ENCODE measurements around the gene CCDC188. TPM values are rescaled to one million over a fixed set of nuclear protein-coding genes. Genes with fewer than 3 reads are reported as not detected.

The CCDC188 gene
- total and polyA plus RNA-seq, 4 donors = not detected

DNA sequence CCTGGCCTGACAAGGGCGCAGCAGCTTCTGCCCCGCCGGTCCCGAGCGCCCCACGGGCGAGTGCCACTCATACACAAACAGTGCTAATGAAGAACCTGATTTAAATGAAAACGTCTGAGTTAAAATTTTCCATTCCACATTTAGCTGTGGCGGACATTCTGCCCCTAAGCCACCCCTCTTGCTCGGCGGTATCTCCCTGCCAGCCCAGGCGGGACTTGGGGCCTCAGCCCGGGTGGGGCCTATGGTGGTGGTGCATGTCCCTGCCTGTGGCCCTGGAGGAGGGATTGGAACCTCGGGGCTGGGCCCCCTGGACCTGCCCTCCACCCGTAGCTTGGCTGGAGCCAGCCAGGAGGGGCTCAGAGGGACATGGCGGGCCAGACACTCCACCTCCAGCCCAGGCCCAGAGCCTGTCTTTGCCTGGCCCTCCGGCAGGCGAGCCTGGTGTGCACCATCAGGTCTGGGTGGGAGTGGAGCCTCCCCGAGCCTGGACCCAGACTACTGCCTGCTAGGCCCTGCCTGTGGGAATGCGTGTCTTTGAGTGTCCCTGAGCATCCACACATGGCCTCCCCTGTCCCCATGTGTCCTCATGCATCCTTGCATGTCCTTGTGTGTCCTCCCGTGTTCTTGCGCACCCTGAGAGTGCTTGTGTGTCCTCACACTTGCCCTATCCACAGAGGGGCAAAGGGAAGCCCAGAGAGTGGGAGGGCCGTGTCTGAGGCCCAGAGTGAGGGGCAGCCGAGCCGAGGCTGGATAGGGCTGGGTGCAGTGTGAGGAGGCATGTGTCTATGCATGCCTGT, 14.9 kb downstream of the CCDC188 start:
- Histone ChIP-seq H3K36me3 (ENCODE audit: control insufficient read depth in 4 of 4, insufficient read depth in 3 of 4, low read depth in 1 of 4, low read length in 3 of 4) (peaks cover 0 to 5% (median 0%) of the 10 kb centered on the region in 4 donors), H3K27me3 (ENCODE audit: control insufficient read depth in 4 of 4, insufficient read depth in 4 of 4, low read length in 3 of 4) (no peaks in the 10 kb centered on the region), H3K4me1 (ENCODE audit: control insufficient read depth in 4 of 4, insufficient read depth in 4 of 4, low read length in 3 of 4) (peaks cover 10 to 29% (median 21%) of the 10 kb centered on the region in 4 donors), H3K9me3 (ENCODE audit: control insufficient read depth in 4 of 4, low read length in 3 of 4) (no peaks in the 10 kb centered on the region), H3K27ac (ENCODE audit: low read depth in 1 of 2, low read length in 2 of 2) (no peak overlapping the region), H3K9ac (ENCODE audit: low read depth in 1 of 2, low read length in 2 of 2) (no peak overlapping the region), H3K4me3 (ENCODE audit: low read depth in 1 of 3, low read length in 3 of 3) (no peak overlapping the region)
- TF ChIP-seq NR2F2 (IDR thresholded peaks at IDR 0.05) (no peak), GABPA (IDR thresholded peaks at IDR 0.05 in 1 of 2, conservative IDR thresholded peaks at IDR 0.05 in 1 of 2) (no peak), FOXA2 (IDR thresholded peaks at IDR 0.05) (no peak), RXRA (IDR thresholded peaks at IDR 0.05) (no peak), HNF4A (conservative IDR thresholded peaks at IDR 0.05) (no peak), TAF1 (conservative IDR thresholded peaks at IDR 0.05) (no peak), FOXA1 (IDR thresholded peaks at IDR 0.05) (no peak), JUND (IDR thresholded peaks at IDR 0.05) (no peak), EGR1 (IDR thresholded peaks at IDR 0.05; ENCODE audit: low read depth in 2 of 2) (no peak), RAD21 (IDR thresholded peaks at IDR 0.05) (no peak)
- TF ChIP-seq, protein P1, sequence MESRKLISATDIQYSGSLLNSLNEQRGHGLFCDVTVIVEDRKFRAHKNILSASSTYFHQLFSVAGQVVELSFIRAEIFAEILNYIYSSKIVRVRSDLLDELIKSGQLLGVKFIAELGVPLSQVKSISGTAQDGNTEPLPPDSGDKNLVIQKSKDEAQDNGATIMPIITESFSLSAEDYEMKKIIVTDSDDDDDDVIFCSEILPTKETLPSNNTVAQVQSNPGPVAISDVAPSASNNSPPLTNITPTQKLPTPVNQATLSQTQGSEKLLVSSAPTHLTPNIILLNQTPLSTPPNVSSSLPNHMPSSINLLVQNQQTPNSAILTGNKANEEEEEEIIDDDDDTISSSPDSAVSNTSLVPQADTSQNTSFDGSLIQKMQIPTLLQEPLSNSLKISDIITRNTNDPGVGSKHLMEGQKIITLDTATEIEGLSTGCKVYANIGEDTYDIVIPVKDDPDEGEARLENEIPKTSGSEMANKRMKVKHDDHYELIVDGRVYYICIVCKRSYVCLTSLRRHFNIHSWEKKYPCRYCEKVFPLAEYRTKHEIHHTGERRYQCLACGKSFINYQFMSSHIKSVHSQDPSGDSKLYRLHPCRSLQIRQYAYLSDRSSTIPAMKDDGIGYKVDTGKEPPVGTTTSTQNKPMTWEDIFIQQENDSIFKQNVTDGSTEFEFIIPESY (IDR thresholded peaks at IDR 0.05) = no peak
- TF ChIP-seq, protein P2, sequence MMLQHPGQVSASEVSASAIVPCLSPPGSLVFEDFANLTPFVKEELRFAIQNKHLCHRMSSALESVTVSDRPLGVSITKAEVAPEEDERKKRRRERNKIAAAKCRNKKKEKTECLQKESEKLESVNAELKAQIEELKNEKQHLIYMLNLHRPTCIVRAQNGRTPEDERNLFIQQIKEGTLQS (IDR thresholded peaks at IDR 0.05) = no peak
- TF ChIP-seq, protein P3, sequence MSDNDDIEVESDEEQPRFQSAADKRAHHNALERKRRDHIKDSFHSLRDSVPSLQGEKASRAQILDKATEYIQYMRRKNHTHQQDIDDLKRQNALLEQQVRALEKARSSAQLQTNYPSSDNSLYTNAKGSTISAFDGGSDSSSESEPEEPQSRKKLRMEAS (IDR thresholded peaks at IDR 0.05) = no peak
- TF ChIP-seq, protein P4, sequence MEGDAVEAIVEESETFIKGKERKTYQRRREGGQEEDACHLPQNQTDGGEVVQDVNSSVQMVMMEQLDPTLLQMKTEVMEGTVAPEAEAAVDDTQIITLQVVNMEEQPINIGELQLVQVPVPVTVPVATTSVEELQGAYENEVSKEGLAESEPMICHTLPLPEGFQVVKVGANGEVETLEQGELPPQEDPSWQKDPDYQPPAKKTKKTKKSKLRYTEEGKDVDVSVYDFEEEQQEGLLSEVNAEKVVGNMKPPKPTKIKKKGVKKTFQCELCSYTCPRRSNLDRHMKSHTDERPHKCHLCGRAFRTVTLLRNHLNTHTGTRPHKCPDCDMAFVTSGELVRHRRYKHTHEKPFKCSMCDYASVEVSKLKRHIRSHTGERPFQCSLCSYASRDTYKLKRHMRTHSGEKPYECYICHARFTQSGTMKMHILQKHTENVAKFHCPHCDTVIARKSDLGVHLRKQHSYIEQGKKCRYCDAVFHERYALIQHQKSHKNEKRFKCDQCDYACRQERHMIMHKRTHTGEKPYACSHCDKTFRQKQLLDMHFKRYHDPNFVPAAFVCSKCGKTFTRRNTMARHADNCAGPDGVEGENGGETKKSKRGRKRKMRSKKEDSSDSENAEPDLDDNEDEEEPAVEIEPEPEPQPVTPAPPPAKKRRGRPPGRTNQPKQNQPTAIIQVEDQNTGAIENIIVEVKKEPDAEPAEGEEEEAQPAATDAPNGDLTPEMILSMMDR (IDR thresholded peaks at IDR 0.05; ENCODE audit: low read depth, low read length, missing input control) = no peak
- DNase-seq (ENCODE audit: low spot score) = no peak
- WGBS = 93% methylated on average over 25 of the region's 25 CpGs

DNA sequence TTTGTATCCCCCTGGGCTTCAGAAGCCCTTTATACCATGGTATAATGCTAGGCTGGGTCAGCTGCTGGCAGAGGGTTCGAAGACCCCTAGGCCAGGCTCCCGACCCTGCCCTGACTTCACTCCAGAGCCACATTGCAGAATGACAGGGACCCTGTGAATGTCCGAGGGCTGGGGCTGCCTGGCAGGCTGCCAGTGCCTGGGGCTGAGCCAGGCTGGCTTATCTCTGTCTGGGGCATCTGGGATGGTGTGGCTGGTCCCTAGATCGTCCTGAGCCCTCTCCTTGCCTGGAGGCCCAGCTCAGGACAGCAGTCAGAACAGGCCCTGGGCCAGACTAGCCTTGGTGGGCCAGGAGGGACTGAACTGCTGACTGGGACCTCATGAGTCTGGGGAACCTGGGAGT, 15.6 kb downstream of the CCDC188 start:
- Histone ChIP-seq H3K27ac (ENCODE audit: low read depth in 1 of 2, low read length in 2 of 2) (no peak overlapping the region), H3K9me3 (ENCODE audit: control insufficient read depth in 4 of 4, low read length in 3 of 4) (no peaks in the 10 kb centered on the region), H3K9ac (ENCODE audit: low read depth in 1 of 2, low read length in 2 of 2) (no peak overlapping the region), H3K36me3 (ENCODE audit: control insufficient read depth in 4 of 4, insufficient read depth in 3 of 4, low read depth in 1 of 4, low read length in 3 of 4) (peaks cover 0 to 5% (median 0%) of the 10 kb centered on the region in 4 donors), H3K4me3 (ENCODE audit: low read depth in 1 of 3, low read length in 3 of 3) (no peak overlapping the region), H3K4me1 (ENCODE audit: control insufficient read depth in 4 of 4, insufficient read depth in 4 of 4, low read length in 3 of 4) (peaks cover 10 to 36% (median 25%) of the 10 kb centered on the region in 4 donors), H3K27me3 (ENCODE audit: control insufficient read depth in 4 of 4, insufficient read depth in 4 of 4, low read length in 3 of 4) (no peaks in the 10 kb centered on the region)
- peak; percentile 49 for DNase-seq (ENCODE audit: low spot score)
- 54% methylated on average over 4 of the region's 4 CpGs for WGBS
- no peak for TF ChIP-seq RAD21 (IDR thresholded peaks at IDR 0.05)
- TF ChIP-seq FOXA1 (IDR thresholded peaks at IDR 0.05) = no peak
- TF ChIP-seq NR2F2 (IDR thresholded peaks at IDR 0.05) = no peak
- TF ChIP-seq, protein P4 (IDR thresholded peaks at IDR 0.05; ENCODE audit: low read depth, low read length, missing input control) = no peak
- TF ChIP-seq FOXA2 (IDR thresholded peaks at IDR 0.05) = no peak
- no peak for TF ChIP-seq HNF4G (IDR thresholded peaks at IDR 0.05)
- no peak for TF ChIP-seq YY1 (IDR thresholded peaks at IDR 0.05)
- TF ChIP-seq, protein P5, sequence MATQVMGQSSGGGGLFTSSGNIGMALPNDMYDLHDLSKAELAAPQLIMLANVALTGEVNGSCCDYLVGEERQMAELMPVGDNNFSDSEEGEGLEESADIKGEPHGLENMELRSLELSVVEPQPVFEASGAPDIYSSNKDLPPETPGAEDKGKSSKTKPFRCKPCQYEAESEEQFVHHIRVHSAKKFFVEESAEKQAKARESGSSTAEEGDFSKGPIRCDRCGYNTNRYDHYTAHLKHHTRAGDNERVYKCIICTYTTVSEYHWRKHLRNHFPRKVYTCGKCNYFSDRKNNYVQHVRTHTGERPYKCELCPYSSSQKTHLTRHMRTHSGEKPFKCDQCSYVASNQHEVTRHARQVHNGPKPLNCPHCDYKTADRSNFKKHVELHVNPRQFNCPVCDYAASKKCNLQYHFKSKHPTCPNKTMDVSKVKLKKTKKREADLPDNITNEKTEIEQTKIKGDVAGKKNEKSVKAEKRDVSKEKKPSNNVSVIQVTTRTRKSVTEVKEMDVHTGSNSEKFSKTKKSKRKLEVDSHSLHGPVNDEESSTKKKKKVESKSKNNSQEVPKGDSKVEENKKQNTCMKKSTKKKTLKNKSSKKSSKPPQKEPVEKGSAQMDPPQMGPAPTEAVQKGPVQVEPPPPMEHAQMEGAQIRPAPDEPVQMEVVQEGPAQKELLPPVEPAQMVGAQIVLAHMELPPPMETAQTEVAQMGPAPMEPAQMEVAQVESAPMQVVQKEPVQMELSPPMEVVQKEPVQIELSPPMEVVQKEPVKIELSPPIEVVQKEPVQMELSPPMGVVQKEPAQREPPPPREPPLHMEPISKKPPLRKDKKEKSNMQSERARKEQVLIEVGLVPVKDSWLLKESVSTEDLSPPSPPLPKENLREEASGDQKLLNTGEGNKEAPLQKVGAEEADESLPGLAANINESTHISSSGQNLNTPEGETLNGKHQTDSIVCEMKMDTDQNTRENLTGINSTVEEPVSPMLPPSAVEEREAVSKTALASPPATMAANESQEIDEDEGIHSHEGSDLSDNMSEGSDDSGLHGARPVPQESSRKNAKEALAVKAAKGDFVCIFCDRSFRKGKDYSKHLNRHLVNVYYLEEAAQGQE (IDR thresholded peaks at IDR 0.05) = no peak
- no peak for TF ChIP-seq HNF4A (conservative IDR thresholded peaks at IDR 0.05)
- no peak for TF ChIP-seq RXRA (IDR thresholded peaks at IDR 0.05)
- TF ChIP-seq JUND (IDR thresholded peaks at IDR 0.05) = no peak
- no peak for TF ChIP-seq TAF1 (conservative IDR thresholded peaks at IDR 0.05)
- no peak for TF ChIP-seq EGR1 (IDR thresholded peaks at IDR 0.05; ENCODE audit: low read depth in 2 of 2)
- TF ChIP-seq, protein P1 (IDR thresholded peaks at IDR 0.05) = no peak
- no peak for TF ChIP-seq SP1 (IDR thresholded peaks at IDR 0.05)
- no peak for TF ChIP-seq GABPA (IDR thresholded peaks at IDR 0.05 in 1 of 2, conservative IDR thresholded peaks at IDR 0.05 in 1 of 2)

Measured in liver (tissue), 9 donors.